ENCODE data around the gene CELA3A.

DNA sequence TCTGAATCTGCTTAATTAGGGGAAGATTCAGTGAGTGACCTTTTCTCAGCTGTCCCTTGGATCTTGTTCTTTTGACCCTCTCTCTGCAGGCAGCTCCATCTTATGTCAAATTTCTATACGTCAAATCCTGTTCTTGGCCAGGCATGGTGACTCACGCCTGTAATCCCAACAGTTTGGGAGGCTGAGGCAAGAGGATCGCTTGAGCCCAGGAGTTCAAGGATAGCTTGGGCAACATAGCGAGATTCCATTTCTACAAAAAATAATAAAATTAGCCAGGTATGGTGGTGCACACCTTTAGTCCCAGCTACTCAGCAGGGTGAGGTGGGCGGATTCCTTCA, 38.8 kb downstream of the CELA3A start:
- TF ChIP-seq, protein P1, sequence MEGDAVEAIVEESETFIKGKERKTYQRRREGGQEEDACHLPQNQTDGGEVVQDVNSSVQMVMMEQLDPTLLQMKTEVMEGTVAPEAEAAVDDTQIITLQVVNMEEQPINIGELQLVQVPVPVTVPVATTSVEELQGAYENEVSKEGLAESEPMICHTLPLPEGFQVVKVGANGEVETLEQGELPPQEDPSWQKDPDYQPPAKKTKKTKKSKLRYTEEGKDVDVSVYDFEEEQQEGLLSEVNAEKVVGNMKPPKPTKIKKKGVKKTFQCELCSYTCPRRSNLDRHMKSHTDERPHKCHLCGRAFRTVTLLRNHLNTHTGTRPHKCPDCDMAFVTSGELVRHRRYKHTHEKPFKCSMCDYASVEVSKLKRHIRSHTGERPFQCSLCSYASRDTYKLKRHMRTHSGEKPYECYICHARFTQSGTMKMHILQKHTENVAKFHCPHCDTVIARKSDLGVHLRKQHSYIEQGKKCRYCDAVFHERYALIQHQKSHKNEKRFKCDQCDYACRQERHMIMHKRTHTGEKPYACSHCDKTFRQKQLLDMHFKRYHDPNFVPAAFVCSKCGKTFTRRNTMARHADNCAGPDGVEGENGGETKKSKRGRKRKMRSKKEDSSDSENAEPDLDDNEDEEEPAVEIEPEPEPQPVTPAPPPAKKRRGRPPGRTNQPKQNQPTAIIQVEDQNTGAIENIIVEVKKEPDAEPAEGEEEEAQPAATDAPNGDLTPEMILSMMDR (conservative IDR thresholded peaks at IDR 0.05 in 1 of 2, IDR thresholded peaks at IDR 0.05 in 1 of 2; ENCODE audit: extremely low read depth in 1 of 2, insufficient read depth in 1 of 2, low read depth in 1 of 2, low read length in 2 of 2), result no peak
- no peak for TF ChIP-seq EZH2 (IDR thresholded peaks at IDR 0.05; ENCODE audit: borderline replicate concordance, low read length)
